Medulla oblongata (tissue), 1 donor: ENCODE results near the gene CXCL10.
"Not testable (repeated sequence)": the region's sequence is repeated elsewhere in the genome, so short reads cannot be mapped to it uniquely, and the experiment has no call there.

ENCODE experiments used
- DNase-seq: peaks from one replicate; pipeline ENCODE4 v3.0.0-alpha.2; 2015; ENCODE audit errors: extremely low spot score

The CXCL10 gene

GRCh38 chr4:76028350-76028765, 5.1 kb upstream of the CXCL10 start:
- DNase-seq: peak; percentile 60

DNA sequence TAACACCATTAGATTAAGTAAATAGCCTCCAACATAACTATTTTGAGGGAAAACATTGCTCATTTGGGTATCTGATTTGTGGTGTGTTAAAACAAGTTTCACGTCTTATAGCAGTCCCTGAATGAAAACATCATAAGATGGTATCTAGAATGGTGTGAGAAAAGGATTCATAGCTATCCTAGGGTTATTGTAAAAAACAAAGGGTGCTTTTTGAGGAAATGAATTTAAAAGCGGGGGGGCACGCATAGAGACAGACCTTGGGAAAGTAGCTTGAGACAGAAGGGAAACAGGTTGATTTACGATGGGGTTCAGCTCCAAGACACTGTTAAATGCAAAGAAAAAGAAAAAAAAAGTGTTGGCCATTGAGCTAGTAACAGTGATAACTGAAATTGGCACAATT, 768 bp upstream of the CXCL10 start:
- no peak for DNase-seq

DNA sequence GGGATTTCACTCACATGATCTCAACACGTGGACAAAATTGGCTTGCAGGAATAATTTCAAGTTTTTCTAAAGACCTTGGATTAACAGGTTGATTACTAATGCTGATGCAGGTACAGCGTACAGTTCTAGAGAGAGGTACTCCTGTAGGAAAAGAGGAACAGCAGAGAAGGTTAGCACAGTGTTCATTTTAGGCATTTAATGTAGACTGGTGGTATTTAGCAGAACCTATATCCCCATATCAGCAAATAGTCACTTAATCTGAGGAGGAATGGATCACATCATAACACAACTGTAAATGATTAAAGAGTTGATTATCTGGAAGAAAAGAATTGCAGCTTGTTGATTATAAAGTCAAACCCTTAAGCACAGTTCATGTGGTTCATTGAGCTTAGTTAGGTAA, 620 bp downstream of the CXCL10 start:
- DNase-seq: no peak

DNA sequence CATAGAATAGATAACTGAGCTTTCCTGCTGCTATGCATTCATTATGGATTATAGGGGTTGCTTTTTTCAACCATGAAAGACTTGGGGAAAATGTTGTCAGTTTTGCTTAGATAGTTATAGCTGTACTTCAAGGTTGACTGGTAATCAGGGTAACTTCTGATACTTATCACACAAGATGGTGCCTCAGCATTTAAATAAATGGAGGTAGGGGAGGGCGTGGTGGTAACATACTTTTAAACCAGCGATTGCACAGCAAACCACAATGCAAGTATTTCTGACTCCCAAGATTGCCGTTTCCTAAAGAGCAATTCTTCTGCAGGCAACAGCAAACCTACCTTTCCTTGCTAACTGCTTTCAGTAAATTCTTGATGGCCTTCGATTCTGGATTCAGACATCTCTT, 1.3 kb downstream of the CXCL10 start:
- no peak for DNase-seq

DNA sequence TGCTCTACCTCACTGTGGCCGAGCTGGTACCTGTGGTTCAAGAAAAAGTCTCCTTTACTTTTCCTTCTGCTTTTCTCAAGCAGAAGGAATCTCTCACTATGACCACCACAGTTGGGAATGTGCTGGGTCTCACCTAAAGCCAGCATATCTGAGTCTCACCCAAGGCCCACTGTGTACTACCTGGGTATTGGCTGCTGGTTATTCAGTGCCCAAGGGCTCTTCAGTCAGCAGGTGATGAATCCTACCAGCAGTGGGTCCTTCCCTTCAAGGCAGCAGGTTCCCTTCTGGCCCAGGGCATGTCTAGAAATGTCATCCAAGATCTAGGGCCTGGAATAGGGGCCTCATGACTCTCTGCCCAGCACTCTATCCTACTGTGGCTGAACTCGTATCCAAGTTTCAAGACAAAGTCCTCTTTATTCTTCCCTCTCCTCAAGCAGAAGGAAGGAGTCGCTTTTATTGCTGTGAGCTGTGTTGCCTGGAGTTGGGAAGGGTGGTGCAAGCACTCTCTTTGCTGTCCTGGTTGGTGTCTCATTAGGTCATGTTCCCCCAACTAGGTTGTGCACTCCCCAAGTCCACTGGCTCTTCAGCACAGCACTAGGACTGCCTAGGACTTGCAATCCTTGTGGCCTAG, 6.1 kb downstream of the CXCL10 start:
- peak; percentile 18 for DNase-seq

DNA sequence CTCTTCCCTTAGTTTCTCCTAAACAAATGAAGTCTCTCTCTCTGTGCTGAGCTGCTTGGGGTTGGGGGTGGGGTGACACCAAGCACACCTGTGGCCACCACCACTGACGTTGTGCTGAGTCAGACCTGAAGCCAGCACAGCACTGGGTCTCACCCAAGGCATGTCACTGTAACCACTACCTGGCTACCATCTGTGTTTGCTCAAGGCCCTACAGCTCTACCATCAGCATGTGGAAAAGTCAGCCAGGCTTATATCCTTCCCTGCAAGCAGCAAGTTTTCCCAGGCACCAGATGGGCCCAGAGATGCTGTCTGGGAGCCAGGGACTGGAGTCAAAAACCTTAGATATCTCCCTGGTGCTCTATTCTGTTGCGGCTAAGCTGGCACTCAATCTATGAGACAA, 6.9 kb downstream of the CXCL10 start:
- DNase-seq: no peak

- DNase-seq: no peak
These were observed 9.8 kb downstream of the CXCL10 start for GRCh38 chr4:76013540-76013939.

DNA sequence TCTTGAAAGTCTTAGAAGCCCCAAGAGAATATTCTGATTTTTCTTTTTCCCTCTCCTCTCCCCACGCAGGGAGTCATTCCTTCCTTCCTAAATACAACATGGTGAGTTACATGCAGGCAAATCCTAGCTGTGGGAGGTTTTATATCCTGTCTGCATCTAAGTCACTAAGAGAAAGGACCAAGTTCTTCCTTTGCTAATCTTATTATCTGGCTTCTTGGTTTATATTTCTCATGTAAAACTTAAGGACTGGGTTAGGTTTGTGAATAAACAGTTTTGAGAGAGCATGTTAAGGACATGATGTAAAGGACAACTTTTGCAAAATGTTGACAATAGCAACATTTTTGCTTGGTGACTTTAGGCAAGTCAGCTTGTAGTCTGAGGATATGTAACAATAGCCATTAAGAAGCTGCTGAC, 10.9 kb downstream of the CXCL10 start:
- DNase-seq: no peak

DNA sequence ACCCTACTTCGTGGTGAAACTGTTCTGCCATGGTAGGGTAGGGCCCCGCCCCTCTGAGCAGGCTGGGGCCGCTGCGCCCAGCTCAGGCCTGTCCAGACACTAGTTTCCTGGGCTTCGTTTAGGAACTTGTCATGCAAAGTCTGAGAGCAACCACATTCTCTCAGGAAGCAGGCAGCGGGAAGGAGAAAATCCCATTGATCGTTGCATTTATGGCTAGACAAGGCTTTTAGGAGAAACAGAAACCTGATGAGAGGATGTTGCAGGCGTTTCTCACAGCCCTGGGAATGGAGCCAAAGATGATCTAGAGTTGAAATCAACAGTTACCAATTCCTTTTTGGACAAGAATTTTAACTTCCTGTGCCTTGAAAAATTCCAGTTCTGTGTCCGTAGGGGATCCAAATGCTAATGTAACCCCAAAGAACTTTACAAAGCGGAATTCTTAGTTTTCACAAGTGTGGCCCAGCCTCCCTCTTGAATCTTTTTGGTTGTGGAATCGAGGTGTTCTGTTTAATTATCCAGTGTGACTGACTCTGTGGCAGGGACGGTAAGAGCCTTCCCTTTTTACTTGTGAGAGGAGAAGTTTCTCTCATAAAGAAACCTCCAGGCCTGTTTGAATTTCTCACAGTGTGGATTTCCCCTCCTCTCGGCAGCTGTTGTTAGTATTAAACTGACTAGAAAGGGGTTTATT, 11.5 kb downstream of the CXCL10 start:
- peak; percentile 59 for DNase-seq

- no peak for DNase-seq
These were observed 12.2 kb downstream of the CXCL10 start for GRCh38 chr4:76011018-76011670.

- no peak for DNase-seq
These were observed 12.7 kb downstream of the CXCL10 start for GRCh38 chr4:76010576-76010975.

GRCh38 chr4:76009311-76009710, 14.0 kb downstream of the CXCL10 start:
- no peak for DNase-seq

- DNase-seq: no peak
These were observed 16.0 kb downstream of the CXCL10 start, which contains the start of gene CXCL9 for GRCh38 chr4:76007089-76007862. TSS of gene CXCL9 (minus strand) at chr4:76007509. CDS start at chr4:76007449, 60 bp downstream.

GRCh38 chr4:76003620-76004019, 19.7 kb downstream of the CXCL10 start:
- no peak for DNase-seq

DNA sequence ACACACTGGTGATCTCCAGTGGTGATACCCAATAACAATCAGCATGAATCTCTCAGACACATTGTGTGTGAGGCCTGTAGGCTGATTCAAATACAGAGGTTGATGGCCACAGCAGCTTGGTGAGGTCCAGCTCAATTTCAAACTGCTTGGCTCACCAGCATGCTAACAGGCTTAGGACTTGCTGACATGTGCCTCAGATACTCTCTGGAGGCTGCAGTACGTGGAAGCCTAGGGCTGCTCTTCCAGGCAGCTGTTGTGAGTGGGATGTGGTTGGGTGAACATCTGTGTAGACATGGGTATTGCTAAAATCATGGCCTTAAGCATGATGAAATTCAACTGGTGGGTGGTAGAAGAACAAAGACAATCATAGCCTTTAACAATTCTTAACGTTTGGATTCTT, 20.3 kb downstream of the CXCL10 start:
- DNase-seq: no peak

DNA sequence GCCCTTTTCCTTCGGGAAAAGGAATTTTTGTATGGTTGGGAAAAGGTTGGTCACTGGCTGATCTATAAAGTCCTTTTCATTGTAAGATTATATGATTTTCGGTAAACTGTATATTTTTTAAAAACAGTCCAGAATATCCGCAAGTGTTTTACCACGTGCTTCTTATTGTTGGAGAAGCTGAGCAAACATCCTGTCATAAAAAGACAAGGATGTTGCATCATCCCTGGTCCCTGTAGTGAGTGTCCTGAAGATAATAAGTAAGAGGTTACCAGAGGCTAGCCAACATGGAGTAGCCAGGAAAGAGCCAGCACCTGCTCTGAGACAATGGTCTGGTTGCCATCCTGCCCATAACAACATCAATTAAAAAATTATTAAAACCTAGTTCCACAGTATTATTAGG, 21.1 kb downstream of the CXCL10 start:
- DNase-seq: no peak

GRCh38 chr4:76001700-76002099, 21.6 kb downstream of the CXCL10 start:
- no peak for DNase-seq

- DNase-seq: no peak
These were observed 23.0 kb downstream of the CXCL10 start for GRCh38 chr4:76000279-76000678.

GRCh38 chr4:75998525-75999147, 24.7 kb downstream of the CXCL10 start:
- not testable (repeated sequence) for DNase-seq

DNA sequence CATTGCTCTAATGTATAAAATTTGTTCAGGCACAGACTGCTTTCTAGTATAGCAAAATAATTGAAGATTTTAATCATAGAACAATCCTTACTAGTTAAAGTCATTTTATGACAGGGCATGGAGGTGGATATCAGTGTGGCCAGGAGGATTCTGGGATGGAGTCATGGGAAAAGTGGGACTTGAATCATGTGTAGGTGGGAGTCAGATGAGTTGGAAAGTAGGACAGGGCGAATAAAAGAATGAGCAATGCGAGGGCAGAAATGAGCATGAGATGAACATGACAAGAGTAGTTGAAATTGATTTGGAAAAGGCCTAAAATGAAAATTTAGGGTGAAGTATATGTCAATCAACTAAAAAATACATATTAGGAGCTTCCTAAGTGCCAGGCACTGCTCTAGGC, 25.4 kb downstream of the CXCL10 start:
- DNase-seq: no peak

GRCh38 chr4:75997081-75997480, 26.2 kb downstream of the CXCL10 start:
- no peak for DNase-seq

DNA sequence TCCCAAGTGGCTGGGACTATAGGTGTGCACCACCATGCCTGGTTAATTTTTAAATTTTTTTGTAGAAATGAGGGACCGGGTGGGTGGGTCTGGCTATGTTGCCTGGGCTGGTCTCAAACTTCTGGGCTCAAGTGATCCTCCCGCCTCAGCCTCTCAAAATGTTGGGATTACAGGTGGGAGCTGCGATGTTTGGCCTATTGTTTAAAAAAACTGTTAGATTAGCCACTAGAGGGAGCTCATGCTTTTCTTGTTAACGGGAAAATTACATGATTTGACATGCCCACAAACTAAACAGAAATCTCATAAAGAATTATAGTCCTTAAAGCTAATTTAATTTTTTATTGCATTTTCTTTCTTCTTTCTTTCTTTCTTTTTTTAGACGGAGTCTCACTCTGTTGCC, 27.6 kb downstream of the CXCL10 start:
- DNase-seq: peak; percentile 73
